ENCODE results near the gene CD8B2.

- TF ChIP-seq CTCF (IDR thresholded peaks at IDR 0.05) (no peak), EZH2phosphoT487 (IDR thresholded peaks at IDR 0.05) (no peak), EZH2 (IDR thresholded peaks at IDR 0.05) (no peak)
Observed at GRCh38 chr2:106519767-106520166, 32.6 kb downstream of the CD8B2 start.

Measured in neural progenitor cell (in vitro differentiated cells).